Mononuclear cell (primary cell): ENCODE measurements around the gene CD8B. TPM values are rescaled to one million over a fixed set of nuclear protein-coding genes. Genes with fewer than 3 reads are reported as not detected.
A peak's percentile ranks its signal among the peaks of the same experiment; 100 is the strongest.
"Not testable (repeated sequence)": the region's sequence is repeated elsewhere in the genome, so short reads cannot be mapped to it uniquely, and the experiment has no call there.

ENCODE experiments used
- H3K27me3 ChIP-seq: 2 replicates; pipeline ENCODE4 v1.6.0; 2011; ENCODE audit warnings: low read length, control low read depth; ENCODE audit not compliant: insufficient read depth
- H3K4me1 ChIP-seq: 2 replicates; pipeline ENCODE4 v1.5.1; 2011; ENCODE audit warnings: mild to moderate bottlenecking, low read length, control low read depth; ENCODE audit not compliant: insufficient read depth
- H3K4me3 ChIP-seq: 2 replicates; pipeline ENCODE4 v1.5.1; 2011; ENCODE audit warnings: mild to moderate bottlenecking, low read length, moderate library complexity
- H3K9me3 ChIP-seq: 2 replicates; pipeline ENCODE4 v1.5.1; 2011; ENCODE audit warnings: low read depth, mild to moderate bottlenecking, control low read depth, low read length
- total RNA-seq: library from RNA; depleted of rRNA; stranded (reverse); fragments of >200 nt; gene quantifications from one replicate; pipeline ENCODE4 v1.2.3, GENCODE V29; 2012

The CD8B gene
- total RNA-seq, 1 donor: 41.9 TPM

DNA sequence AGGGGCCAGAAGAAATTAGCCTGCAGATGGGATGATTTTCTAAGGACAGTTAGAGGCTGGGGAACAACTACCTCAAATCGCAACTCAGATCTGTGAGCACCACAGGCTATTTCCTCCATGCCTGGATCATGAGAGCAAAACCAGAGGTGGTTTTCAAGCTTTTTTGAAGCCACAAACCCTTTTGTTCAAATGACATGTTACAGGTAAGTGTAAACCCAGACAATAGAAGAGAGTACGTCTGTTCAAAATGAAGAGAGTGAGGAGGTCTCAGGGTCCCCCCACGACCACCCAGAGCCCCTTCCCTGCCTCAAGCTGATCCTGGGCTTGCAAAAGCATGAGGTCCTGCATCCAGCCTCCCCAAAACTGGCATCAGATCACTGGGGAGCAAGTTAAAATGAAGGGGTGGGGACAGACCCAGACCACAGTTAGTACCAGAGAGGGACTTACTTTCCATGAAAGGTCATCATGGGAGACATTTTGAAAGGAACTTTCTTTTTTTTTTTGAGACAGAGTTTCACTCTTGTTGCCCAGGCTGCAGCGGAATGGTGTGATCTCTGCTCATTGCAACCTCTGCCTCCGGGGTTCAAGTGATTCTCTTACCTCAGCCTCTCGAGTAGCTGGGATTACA is 19.0 kb downstream of the CD8B start:
- not testable (repeated sequence) for H3K4me1 ChIP-seq

DNA sequence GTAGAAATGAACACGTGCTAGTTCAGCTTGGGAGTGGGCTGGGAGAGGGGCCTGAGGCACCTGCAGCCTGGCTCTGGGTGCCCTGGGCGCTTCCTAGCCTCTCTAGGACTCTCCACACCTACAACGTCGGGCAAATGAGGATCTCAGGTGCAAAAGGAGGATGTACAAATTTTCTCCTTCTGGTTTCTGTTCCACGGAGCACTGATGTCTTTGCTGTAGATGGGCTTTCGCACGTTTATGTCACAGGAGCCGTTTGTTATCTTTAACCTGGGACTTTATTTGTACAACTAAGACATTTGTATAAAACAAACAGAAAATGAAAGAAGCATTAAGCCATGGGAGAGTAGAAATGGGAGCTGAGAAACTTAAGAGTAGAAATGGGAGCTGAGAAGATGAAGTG is 20.4 kb downstream of the CD8B start:
- not testable (repeated sequence) for H3K9me3 ChIP-seq, H3K4me3 ChIP-seq, H3K27me3 ChIP-seq
- H3K4me1 ChIP-seq: peaks cover 13% of the 10 kb centered on the region

More for the DNA sequence above, 19.0 kb downstream of the CD8B start:
- H3K4me3 ChIP-seq, H3K27me3 ChIP-seq, H3K9me3 ChIP-seq: not testable (repeated sequence)

DNA sequence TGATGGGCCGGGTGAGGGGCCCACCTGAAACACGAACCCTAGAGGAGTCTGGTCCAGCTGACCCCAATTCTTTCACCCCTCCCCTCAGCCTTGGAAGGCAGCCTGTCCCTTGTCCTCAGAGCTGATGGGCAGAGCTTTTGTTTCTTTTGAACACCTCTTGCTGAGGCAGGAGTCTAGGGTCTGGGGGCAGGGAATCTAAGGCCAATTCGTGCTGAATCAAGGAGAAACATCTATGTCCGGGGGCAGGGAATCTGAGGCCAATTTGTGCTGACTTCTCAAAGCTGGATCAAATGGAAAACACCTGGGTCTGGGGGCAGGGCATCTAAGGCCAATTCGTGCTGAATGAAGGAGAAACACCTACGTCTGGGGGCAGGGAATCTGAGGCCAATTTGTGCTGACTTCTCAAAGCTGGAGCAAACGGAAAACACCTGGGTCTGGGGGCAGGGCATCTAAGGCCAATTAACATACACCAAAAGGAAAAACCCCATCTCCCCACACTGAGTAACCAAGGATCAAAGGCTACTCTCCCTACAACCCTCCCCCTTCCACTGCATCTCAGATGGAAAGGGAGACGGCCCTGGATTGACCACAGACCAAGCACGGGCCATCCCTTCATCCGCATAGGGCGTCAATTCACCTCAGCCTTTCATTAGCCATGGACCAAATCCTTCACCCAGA is 21.7 kb downstream of the CD8B start:
- not testable (repeated sequence) for H3K4me3 ChIP-seq, H3K9me3 ChIP-seq, H3K27me3 ChIP-seq
- peaks cover 13% of the 10 kb centered on the region for H3K4me1 ChIP-seq

DNA sequence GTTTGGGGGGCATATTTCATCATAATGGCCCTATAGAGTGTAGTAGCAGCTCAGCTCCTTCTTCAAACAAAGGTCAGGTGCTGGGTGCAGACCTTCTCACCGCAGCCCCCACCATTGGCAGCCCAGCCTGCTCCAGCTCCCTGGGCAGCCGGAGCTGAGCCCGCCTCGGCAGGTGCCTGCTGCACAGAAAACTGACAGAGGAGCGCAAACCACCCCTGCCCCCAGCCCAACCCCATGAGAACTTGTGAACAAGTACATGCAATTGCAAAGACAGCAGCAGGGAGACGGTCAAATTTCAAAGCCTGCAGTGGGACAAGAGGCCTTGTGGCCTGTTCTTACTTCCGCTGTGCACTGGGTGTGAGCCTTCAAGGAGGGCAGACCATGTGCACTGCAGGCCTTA is 22.2 kb downstream of the CD8B start:
- peaks cover 13% of the 10 kb centered on the region for H3K4me1 ChIP-seq
- not testable (repeated sequence) for H3K9me3 ChIP-seq, H3K27me3 ChIP-seq, H3K4me3 ChIP-seq

DNA sequence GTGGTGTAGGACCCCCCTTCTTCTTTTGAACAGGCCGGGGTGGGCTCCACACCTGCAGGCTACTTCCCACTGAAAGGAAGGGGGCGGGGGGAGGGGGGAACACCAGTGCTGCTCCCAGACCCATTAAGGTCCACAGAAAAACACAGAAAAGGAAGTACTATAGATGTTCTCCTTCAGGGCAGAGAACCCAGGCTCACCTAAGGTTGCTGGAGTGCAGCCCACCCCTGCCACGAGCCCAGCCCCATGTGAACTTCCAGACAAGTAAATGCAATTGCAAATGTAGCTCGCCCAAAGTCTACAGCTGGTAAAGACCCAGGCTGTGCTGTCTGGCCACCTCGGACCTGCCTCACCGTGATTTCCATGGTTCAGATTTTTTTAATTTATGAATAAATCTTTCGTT is 24.0 kb downstream of the CD8B start:
- H3K4me3 ChIP-seq, H3K9me3 ChIP-seq, H3K27me3 ChIP-seq: not testable (repeated sequence)
- H3K4me1 ChIP-seq: peaks cover 13% of the 10 kb centered on the region

DNA sequence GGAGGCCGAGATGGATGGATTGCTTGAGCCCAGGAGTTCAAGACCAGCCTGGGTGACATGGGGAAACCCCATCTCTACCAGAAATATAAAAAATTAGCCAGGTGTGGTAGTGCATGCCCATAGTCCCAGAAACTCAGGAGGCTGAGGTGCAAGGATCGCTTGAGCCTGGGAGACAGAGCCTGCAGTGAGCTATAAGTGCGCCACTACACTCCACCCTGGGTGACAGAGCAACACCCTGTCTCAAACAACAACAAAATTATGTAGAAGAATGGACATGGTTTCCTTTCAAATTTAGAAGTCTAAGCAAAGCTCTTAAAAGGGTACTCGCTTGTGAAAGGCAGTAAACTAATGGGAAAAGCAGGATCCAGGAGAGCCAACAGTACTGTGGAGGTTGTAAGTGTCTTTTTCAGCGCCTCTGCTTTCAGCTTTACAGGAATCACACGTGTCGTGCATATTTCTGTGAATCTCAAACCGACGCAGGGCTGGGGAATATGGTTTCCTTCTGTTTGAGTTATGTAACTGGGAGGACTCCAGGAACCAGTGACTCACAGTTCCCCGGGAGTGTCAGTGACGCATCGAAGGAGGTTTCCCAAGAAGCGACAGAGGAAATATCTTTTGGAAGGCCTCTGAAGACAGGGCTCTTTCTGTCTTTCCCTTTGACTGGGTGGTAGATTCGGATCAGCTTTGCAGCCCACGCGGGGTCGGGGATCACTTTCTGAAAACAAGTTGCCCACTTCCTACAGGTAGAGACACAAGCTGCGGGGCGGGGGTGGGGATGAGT is 24.6 kb downstream of the CD8B start:
- H3K9me3 ChIP-seq, H3K4me3 ChIP-seq, H3K27me3 ChIP-seq: not testable (repeated sequence)
- peaks cover 13% of the 10 kb centered on the region for H3K4me1 ChIP-seq

DNA sequence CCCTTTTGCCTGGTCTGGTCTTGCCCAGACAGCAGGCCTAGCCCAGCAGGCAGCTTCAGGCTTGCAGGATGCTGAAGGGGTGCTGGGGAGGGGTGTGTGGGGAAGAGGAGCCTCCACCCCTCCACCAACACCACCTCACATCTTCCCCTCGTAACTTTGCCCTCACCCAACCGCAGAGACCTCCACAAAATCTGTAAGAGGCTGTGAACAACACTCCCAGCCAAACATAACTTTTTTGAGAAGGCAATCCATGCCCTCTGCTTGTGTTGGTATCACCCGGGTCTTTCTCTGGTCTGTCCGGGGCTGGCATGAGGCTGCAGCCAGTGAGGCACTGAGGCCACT is 26.2 kb downstream of the CD8B start:
- not testable (repeated sequence) for H3K4me3 ChIP-seq, H3K9me3 ChIP-seq, H3K27me3 ChIP-seq
- peaks cover 13% of the 10 kb centered on the region for H3K4me1 ChIP-seq

DNA sequence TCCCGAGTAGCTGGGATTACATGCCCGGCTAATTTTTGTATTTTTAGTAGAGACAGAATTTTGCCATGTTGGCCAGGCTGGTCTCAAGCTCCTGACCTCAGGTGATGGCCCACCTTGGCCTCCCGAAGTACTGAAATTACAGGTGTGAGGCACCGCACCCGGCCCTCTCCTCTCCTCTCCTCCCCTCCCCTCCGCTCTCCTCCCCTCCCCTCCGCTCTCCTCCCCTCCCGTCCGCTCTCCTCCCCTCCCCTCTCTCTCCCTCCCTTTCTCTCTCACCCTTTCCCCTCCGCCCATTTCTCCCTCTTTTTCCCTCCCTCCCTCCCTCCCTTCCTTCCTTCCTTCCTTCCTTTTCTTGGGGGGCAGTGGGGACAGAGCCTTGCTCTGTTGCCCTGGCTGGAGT is 28.4 kb downstream of the CD8B start:
- peaks cover 10% of the 10 kb centered on the region for H3K4me1 ChIP-seq
- H3K4me3 ChIP-seq: no peak overlapping the region

DNA sequence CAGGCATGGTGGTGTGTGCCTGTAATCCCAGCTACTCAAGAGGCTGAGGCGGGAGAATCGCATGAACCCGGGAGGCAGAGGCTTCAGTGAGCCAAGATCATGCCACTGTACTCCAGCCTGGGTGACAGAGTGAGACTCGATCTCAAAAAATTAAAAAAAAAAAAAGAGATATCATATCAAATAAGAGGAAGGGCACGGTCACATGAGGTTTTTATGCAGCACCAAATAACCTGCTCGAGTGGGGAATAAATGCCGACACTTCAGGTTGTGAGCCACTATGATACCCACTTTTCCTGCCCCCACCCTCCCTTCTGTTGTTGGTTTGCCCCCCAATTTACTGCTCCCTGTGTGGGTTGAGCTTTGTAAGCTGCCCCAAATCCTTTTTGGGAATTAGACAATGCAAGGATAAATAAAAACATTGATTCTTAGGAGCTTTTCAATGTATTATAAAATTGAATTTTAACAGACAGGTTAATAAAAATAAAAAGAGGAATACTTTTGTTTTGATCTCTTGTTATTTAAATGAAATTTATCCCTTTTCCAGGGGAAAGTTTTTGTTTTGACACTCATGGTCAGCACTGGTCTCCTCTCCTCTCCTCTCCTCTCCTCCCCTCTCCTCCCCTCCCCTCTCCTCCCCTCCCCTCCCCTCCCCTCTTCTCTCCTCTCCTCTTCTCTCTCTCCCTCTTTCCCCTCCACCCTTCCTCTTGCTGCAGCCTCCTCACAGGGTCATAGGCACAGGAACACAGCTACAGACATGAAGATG is 29.2 kb downstream of the CD8B start:
- Histone ChIP-seq H3K4me3 (no peak overlapping the region), H3K4me1 (peaks cover 6% of the 10 kb centered on the region), H3K27me3 (no peaks in the 10 kb centered on the region), H3K9me3 (no peaks in the 10 kb centered on the region)

More for the DNA sequence above, 28.4 kb downstream of the CD8B start:
- H3K27me3 ChIP-seq: no peaks in the 10 kb centered on the region
- no peaks in the 10 kb centered on the region for H3K9me3 ChIP-seq

DNA sequence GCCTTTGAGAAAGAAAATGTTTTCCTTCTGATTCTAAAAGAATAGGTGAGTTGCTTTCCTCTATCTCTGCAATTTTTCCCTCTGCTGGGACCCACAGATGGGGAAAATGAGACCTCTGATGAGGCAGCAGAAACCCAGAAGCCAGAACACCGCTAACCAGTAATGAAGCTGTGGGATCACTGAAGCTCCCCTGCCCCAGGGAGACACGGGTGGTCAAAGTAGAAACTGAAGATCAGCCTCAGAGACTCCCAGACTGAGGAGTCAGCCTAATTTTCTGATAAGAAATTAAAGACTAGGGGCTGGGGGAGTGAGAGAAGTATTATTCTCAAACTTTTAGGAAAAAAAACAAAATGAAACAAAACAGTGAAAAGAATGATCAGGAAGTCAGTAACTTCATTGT is 30.1 kb downstream of the CD8B start:
- H3K4me1 ChIP-seq: peaks cover 2% of the 10 kb centered on the region
- H3K27me3 ChIP-seq: no peaks in the 10 kb centered on the region
- no peak overlapping the region for H3K4me3 ChIP-seq

DNA sequence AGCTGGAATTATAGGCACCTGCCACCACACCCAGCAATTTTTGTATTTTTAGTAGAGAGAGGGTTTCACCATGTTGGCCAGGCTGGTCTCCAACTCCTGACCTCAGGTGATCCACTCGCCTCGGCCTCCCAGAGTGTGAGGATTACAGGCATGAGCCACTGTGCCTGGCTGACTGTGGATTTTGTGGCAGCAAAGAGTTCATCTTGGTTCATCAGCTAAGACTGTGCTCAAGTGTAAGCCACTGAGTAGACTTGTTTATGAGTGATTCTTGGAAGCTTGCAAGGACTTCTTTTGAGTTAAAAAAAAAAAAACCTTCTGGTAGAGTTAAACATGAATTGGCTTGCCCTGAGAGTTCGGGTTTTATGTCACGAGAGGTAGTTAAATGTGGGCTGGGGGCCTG is 34.7 kb downstream of the CD8B start:
- Histone ChIP-seq H3K4me3 (no peak overlapping the region), H3K27me3 (no peaks in the 10 kb centered on the region), H3K9me3 (no peaks in the 10 kb centered on the region), H3K4me1 (no peaks in the 10 kb centered on the region)

More for the DNA sequence above, 30.1 kb downstream of the CD8B start:
- no peaks in the 10 kb centered on the region for H3K9me3 ChIP-seq

DNA sequence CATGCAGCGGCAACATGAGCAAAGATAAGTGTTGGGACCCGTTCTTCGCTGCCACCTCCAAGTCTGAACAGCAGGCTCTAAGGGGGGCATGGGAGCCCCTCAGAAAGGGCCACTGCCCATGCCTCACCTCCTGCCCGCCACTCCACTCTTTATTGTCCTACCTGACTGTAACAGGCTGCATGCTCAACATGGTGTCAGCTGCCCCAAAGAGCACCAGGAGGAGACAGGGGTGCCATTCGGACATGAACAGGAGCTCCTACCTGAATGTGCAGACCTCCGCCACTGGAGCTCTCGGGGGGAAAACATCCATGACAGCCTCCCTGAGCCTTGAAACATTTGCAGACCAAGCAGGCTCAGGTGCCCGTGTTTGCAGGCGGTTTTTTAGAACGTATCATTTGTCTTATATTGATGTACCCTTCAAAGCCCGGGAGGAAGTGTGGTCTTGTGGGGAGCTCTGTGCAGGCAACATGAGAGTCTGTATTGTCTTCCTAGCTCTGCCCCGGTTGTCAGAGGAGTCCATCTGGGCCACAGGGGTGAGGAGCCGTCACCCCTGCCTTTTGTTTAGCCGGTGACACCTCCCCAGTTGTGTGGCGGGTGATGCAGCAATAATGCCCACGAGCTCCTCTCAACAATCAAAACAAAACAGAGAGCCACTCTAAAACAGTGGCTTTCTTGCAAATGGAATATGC is 35.8 kb downstream of the CD8B start:
- Histone ChIP-seq H3K4me1 (no peaks in the 10 kb centered on the region), H3K4me3 (peak overlapping the region; percentile 38), H3K27me3 (no peaks in the 10 kb centered on the region), H3K9me3 (no peaks in the 10 kb centered on the region)

DNA sequence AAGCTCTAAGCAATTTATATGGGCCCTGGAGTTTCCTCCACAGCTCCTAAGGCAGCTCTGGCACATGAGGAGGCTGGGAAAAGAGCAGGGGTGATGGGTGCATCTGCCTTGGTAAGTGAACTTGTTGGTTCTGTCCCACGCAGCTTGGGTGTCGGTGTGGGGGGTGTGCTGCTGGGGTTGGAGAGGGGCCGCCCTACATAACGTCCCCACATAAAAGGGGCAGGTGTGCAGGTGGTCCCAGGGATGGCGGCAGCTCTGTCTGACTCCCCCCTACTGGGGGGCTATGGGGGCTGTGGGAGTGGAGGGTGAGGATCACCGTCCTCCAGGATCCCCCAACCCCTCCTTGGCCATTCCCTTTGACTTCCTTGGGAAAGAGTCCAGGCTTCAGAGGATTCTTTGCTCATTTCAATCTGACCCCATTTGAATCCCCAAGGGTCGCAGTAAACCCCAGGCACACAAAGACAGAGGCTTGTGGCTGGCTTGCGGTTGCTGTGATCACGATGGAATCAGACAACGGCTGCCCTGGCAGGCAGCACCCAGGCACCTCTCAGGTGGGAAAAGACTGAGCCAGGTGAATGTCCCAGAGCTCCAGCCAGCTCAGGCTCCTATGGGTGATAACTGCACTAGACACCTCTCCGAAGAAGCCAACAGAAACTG is 36.5 kb downstream of the CD8B start:
- Histone ChIP-seq H3K4me1 (no peaks in the 10 kb centered on the region), H3K4me3 (peak overlapping the region; percentile 38), H3K9me3 (no peaks in the 10 kb centered on the region), H3K27me3 (no peaks in the 10 kb centered on the region)

DNA sequence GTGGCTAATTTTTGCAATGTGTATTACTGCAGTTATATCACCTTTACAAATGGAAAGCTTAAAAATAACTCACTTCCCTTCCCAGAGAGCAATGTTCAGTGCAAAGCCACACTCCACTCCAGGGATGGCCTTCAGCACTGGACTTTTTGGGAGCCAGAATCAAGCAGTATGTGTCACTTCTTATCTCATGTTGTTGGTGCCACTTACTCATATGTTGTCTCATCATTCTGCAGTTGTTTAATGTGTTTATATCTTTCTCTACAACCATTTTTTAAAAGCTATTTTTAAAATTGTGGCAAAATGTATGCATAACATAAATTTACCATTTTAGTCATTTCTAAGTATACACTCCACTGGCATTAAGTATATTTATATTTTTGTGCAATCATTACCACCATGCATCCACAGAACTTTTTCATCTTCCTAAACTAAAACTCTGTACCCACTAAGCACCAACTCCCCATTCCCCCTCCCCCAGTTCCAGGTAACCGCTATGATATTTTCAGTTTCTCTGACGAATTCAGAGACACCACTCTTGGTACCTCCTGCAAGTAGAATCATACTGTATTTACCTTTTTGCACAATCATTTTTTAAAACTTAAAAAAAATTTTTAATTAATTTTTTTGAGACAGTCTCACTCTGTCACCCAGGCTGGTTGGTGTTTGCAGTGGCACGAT is 38.9 kb downstream of the CD8B start:
- Histone ChIP-seq H3K4me1 (no peaks in the 10 kb centered on the region), H3K4me3 (no peak overlapping the region), H3K9me3 (no peaks in the 10 kb centered on the region)

More for the DNA sequence above, 38.9 kb downstream of the CD8B start:
- H3K27me3 ChIP-seq: no peaks in the 10 kb centered on the region
